AG09309 (cell line): Measurements from ENCODE around the gene PREX1.
"Not testable (repeated sequence)": the region's sequence is repeated elsewhere in the genome, so short reads cannot be mapped to it uniquely, and the experiment has no call there.

Source experiments
- DNase-seq: peaks from one replicate; pipeline ENCODE4 v3.0.0-alpha.2; 2010; ENCODE audit warnings: low read depth
- H3K4me3 ChIP-seq: 2 replicates; pipeline ENCODE4 v1.5.1; 2011; ENCODE audit warnings: mild to moderate bottlenecking, low read depth, low read length, moderate library complexity; ENCODE audit not compliant: control insufficient read depth
- TF ChIP-seq, protein P1 (sequence below): IDR thresholded peaks from 2 replicates; pipeline ENCODE4 v1.5.1; 2011; ENCODE audit warnings: mild to moderate bottlenecking, low read depth, low read length, inconsistent platforms; ENCODE audit not compliant: insufficient read depth, control insufficient read depth; ENCODE audit errors: missing control alignments

Gene PREX1

DNA sequence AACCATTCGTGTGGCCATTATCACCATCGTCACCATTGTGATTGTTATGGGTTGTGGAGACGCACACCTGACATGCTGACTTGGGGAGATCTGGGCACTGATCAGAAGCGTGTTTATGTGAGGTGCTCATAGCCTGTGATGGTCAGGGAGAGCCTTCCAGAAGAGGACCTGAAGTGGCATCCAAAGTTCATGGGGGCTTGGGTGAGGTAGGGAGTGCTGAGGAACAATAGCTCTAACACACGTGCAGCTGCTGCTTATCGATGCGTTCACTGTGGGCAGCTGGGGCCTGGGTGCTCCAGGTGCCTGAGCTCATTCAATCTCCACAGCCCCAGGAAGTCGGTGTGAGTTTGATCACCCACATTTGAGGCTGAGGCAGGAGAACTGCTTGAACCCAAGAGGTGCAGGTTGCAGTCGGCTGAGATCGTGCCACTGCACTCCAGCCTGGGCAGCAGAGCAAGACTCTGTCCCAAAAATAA is 227.3 kb downstream of the PREX1 start:
- H3K4me3 ChIP-seq, result no peak overlapping the region
- DNase-seq, result no peak
- TF ChIP-seq, protein P1, sequence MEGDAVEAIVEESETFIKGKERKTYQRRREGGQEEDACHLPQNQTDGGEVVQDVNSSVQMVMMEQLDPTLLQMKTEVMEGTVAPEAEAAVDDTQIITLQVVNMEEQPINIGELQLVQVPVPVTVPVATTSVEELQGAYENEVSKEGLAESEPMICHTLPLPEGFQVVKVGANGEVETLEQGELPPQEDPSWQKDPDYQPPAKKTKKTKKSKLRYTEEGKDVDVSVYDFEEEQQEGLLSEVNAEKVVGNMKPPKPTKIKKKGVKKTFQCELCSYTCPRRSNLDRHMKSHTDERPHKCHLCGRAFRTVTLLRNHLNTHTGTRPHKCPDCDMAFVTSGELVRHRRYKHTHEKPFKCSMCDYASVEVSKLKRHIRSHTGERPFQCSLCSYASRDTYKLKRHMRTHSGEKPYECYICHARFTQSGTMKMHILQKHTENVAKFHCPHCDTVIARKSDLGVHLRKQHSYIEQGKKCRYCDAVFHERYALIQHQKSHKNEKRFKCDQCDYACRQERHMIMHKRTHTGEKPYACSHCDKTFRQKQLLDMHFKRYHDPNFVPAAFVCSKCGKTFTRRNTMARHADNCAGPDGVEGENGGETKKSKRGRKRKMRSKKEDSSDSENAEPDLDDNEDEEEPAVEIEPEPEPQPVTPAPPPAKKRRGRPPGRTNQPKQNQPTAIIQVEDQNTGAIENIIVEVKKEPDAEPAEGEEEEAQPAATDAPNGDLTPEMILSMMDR, result no peak

DNA sequence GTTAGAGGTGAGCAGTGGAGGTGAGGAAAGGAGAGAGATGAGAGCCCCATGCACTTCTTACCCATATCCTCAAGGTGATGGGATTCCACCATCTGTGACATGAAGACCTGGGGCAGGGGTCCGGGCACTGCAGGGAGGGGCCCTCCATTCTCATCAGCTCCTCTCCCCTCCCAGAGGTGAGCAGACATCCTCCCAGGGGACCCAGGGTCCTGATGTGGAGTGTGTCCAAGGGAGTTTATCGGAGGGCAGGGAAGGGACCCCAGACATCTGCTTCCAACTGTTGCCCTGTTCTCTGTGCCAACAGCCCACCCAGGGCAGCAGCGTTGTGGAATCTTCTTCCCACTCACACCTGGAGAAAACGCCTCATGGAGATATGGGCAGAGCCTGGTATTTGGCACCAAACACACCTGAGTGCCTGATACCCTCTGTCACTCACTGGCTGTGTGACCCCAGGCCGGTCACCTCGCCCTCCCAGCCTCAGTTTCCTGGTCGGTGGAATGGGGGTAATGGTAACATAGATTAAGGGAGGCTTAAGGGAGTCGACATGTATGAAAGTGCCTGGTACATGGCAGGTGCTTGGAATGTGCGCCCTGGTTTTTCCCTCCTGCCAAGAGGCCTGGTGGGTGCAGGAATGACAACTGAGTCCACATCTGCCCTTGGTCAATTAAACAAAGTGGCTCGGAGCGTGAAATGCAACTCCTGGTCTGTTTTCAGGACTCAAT is 227.9 kb downstream of the PREX1 start:
- TF ChIP-seq, protein P1, result no peak
- DNase-seq, result no peak
- H3K4me3 ChIP-seq, result no peak overlapping the region

DNA sequence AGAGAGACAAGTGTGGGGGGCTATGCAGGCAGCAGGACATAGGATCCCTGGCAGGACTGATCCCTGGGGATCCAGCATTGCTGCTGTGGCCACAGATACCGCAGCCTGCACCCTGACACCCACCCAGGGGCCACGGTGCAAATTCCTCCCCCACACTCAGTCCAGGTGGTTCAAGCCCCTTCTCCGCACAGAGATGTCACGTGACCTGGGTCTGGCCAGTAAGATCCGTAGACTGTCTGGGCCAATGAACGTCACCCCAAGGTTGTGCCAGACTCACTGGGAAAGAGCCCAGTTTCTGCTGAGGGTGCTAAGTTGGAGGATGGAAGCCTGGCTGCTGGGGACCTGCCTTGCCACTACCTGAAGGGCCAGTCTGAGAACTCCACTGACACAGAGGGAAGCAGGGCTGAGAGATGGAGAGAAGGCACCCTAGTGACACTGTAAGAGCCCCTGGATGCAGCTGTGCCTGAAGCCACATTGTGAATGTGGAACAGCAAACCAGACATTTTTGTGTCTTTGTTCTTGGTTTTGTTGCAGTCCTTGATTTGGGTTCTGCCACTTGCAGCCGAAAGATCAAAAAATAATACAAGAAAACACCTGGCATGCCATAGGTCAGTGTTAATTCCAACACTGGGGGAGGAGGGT is 228.6 kb downstream of the PREX1 start:
- H3K4me3 ChIP-seq, result no peak overlapping the region
- TF ChIP-seq, protein P1, result no peak
- no peak for DNase-seq

DNA sequence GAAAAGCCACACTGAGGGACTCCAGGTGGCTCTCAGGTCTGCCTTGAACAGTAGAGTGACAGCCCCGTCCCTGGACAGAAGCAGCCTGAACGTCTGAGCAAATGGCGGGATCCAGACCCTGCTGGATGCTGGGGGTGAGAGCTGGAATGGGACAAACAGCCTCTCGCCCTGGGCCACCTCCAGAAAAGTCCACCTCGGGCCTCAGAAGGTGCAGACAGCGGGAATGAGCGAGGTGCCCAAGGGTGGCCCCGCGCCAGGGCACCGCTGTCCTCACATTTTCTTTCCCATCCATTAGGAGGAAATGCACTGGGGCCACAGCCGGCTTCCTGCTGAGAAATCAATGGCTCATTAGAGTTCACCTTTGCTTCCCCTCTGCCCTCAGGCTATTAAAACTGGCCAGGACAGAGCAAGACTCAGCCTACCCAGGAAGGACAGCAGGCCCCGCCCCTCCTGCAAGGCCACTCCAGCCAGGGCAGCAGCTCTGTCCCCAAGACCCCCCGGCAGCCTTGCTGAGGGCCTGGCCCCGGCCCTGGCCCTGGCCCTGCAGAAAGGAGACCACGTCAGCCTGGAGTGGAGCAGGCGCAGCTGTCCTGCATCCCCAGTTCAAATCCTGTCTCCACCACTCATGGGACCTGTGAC is 229.4 kb downstream of the PREX1 start:
- not testable (repeated sequence) for DNase-seq, H3K4me3 ChIP-seq

DNA sequence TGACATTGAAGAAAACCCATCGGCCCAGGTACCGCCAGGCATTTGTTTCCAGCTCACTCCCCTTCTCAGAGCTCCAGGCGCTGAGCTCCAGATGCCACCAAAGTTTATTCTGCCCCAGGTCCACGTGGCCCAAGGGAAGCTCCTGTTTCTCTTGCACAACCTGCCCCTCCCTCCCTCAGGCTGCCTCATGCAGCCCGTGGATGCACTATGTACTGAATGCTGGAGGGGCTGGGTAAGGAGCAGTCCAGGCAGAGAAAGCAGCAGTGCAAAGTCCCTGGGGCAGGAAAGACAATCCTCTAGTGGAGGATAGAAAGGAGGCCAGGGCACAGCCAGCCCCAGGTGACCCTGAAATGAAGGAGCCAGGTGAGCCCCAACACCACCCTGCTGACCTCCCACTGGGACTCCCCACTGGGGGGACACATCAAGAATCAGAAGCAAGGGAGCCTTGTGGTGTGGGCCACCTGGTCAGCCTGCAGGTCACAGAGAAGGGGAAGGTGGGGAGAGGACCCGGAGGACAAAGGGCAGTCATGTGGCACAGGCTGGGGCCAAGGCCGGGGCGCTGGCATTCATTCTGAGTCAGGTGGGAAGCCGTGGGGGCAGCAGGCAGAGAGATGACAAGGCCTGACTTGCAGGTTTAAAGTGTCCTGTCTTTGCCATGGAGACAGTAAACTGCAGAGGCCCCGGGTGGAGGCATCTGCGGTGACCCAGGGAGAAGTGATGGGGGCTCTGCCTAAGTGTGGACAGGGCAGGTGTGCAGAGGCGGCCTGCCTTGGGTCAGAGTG is 230.1 kb downstream of the PREX1 start:
- DNase-seq, result no peak
- TF ChIP-seq, protein P1, result no peak
- no peak overlapping the region for H3K4me3 ChIP-seq

DNA sequence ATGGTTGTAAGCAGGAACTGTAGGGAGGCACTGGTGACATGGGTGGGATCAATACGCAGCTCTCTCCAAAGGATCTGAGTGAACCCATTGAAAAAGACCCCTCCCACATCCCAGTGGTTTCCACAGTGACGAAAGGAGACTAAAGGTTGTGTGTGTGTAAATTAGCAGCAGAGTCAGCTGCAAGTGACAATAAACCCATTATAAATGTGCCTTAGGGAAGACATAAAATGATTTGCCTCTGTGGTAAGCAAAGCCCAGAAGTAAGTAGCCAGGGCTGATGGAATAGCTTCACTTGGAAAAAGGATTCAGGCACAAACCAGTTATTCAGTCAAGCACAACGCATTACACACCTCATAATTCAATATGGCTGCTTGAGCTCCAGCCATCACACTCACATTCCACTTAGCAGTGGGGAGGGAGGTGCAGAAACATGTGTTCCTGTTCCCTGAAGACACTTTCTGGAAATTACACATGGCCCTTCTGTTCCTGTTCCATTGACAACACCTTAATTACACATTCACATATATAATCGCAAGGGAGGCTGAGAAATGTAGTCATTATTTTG is 231.4 kb downstream of the PREX1 start:
- TF ChIP-seq, protein P1, result no peak
- no peak for DNase-seq
- no peak overlapping the region for H3K4me3 ChIP-seq
